K562 (cell line): Measurements from ENCODE around the gene DUSP9. TPM values are rescaled to one million over a fixed set of nuclear protein-coding genes. Genes with fewer than 3 reads are reported as not detected.

Experiments used
- ATAC-seq: fragments of 200-7000 bp; cut with Tn5 transposase; 3 replicates; pipeline ENCODE4 v1.9.1; 2020; ENCODE audit warnings: moderate library complexity
- BruUV-seq: library from RNA; stranded (reverse); fragments of 400-500 nt; replicated peaks from 2 replicates; lab custom pipeline; 2021; lab: Mats Ljungman, UMichigan
- CTCF ChIA-PET: fragments of 300-600 bp; formaldehyde crosslinking; extraction: SDS; loops from one replicate; lab custom pipeline; 2021; ENCODE audit warnings: low intra/inter-chr PET ratio; lab: Yijun Ruan, JAX
- POLR2A ChIA-PET: fragments of 300-600, 350-650 bp; sonication (Branson Sonifier 250); formaldehyde crosslinking; extraction: SDS; loops from one replicate; lab custom pipeline; 2021; ENCODE audit warnings: antibody characterized with exemption, inconsistent platforms; lab: Yijun Ruan, JAX
- DNase-seq, 4 experiments: peaks; one replicate each; pipeline versions ENCODE4 v3.0.0 to v3.0.0-alpha.2; 2011 to 2018; ENCODE audit warnings: low spot score in 3 of 4, mixed read lengths in 3 of 4; ENCODE audit errors: extremely low read depth in 1 of 4
- FAIRE-seq: peaks from 2 replicates; lab custom pipeline; 2011; peaks lifted over from hg19 to GRCh38; lab: Jason Lieb, UNC
- H2AFZ ChIP-seq: 2 replicates; pipeline ENCODE4 v1.6.0; 2011; ENCODE audit warnings: low read depth, low read length, control low read depth, inconsistent platforms
- H3K27ac ChIP-seq: fragments of 200-600 bp; 3 replicates; pipeline ENCODE4 v1.8.0; 2011; ENCODE audit warnings: low read depth, mild to moderate bottlenecking, control low read depth, inconsistent platforms, low read length, moderate library complexity, mixed read lengths; ENCODE audit errors: extremely low read depth
- H3K27me3 ChIP-seq, 2 experiments: fragments of 300-600 bp in 1 of 2; 2 replicates in 1 of 2; 3 replicates in 1 of 2; pipeline versions ENCODE4 v1.6.0 to v1.8.0; 2011; ENCODE audit warnings: inconsistent platforms in 2 of 2, low read length in 2 of 2, mild to moderate bottlenecking in 1 of 2, mixed read lengths in 1 of 2, moderate library complexity in 1 of 2; ENCODE audit not compliant: control insufficient read depth in 2 of 2, insufficient read depth in 2 of 2
- H3K36me3 ChIP-seq: fragments of 300-600 bp; 3 replicates; pipeline ENCODE4 v1.8.0; 2011; ENCODE audit warnings: mild to moderate bottlenecking, low read length, inconsistent platforms; ENCODE audit not compliant: control insufficient read depth, insufficient read depth
- H3K4me1 ChIP-seq, 2 experiments: fragments of 200-600 bp in 1 of 2; replicated peaks in 1 of 2; 2 replicates in 1 of 2; 3 replicates in 1 of 2; pipeline versions ENCODE4 v1.5.1 to v1.8.0; 2011; ENCODE audit warnings: inconsistent platforms in 2 of 2, low read length in 2 of 2, mild to moderate bottlenecking in 1 of 2, mixed read lengths in 1 of 2, moderate library complexity in 1 of 2; ENCODE audit not compliant: control insufficient read depth in 2 of 2, insufficient read depth in 2 of 2
- H3K4me2 ChIP-seq: 2 replicates; pipeline ENCODE4 v1.6.1; 2011; ENCODE audit warnings: low read length, control low read depth, inconsistent platforms, mixed read lengths; ENCODE audit not compliant: insufficient read depth
- H3K4me3 ChIP-seq: fragments of 200-600 bp; sonication (generic), shearing (Covaris generic); 2 replicates; pipeline ENCODE4 v1.5.1; 2016; ENCODE audit warnings: control low read depth, inconsistent platforms
- H3K79me2 ChIP-seq: fragments of 200-600 bp; 3 replicates; pipeline ENCODE4 v1.8.0; 2011; ENCODE audit warnings: low read length, inconsistent platforms; ENCODE audit not compliant: control insufficient read depth, insufficient read depth
- H3K9ac ChIP-seq, 2 experiments: 2 replicates each; pipeline versions ENCODE4 v1.6.0 to v1.6.1; 2011; ENCODE audit warnings: low read depth in 2 of 2, low read length in 2 of 2, control low read depth in 1 of 2, inconsistent platforms in 1 of 2, mild to moderate bottlenecking in 1 of 2, mixed read lengths in 1 of 2; ENCODE audit not compliant: insufficient read depth in 1 of 2
- H3K9me1 ChIP-seq: one replicate; pipeline ENCODE4 v1.6.0; 2011; ENCODE audit warnings: inconsistent platforms, mild to moderate bottlenecking, low read length, moderate library complexity; ENCODE audit not compliant: control insufficient read depth, insufficient read depth
- H3K9me3 ChIP-seq: replicated peaks from 2 replicates; pipeline ENCODE4 v1.5.1; 2011; ENCODE audit warnings: low read depth, low read length, inconsistent platforms; ENCODE audit not compliant: control insufficient read depth, insufficient read depth
- H4K20me1 ChIP-seq: replicated peaks from 2 replicates; pipeline ENCODE4 v1.6.1; 2011; ENCODE audit warnings: low read length, inconsistent platforms, mixed read lengths; ENCODE audit not compliant: control insufficient read depth, insufficient read depth
- BCL6 ChIP-seq: fragments of 250-450 bp; sonication (Bioruptor Pico); IDR thresholded peaks from 2 replicates; pipeline ENCODE4 v1.4.0; 2020
- CEBPB ChIP-seq: fragments of 450-650 bp; IDR thresholded peaks from 2 replicates; pipeline ENCODE4 v1.6.1; 2016; ENCODE audit warnings: missing genetic modification characterization, missing compliant biosample characterization
- CEBPG ChIP-seq, 3 experiments: fragments of 200-800 bp in 1 of 3; sonication (Bioruptor generic) in 1 of 3; sonication (generic) in 1 of 3; formaldehyde crosslinking in 1 of 3; IDR thresholded peaks in 2 of 3; conservative IDR thresholded peaks in 1 of 3; 2 replicates each; pipeline versions ENCODE4 v1.6.1 to v1.8.0; 2016 to 2022; ENCODE audit warnings: missing compliant biosample characterization in 2 of 3, missing genetic modification characterization in 2 of 3, mild to moderate bottlenecking in 1 of 3, missing genetic modification reagents in 1 of 3
- ESRRA ChIP-seq: fragments of 450-650 bp; IDR thresholded peaks from 2 replicates; pipeline ENCODE4 v1.6.1; 2014; ENCODE audit warnings: low read depth, mild to moderate bottlenecking, moderate library complexity, borderline replicate concordance
- JUN ChIP-seq, 2 experiments: sonication (generic) in 1 of 2; formaldehyde crosslinking in 1 of 2; IDR thresholded peaks; 2 replicates each; pipeline versions ENCODE4 v1.6.1 to v1.8.0; 2012 to 2022; ENCODE audit warnings: borderline replicate concordance in 2 of 2, mild to moderate bottlenecking in 2 of 2, improper control_type of control experiment in 1 of 2, low read depth in 1 of 2, low read length in 1 of 2, missing genetic modification reagents in 1 of 2
- SMC3 ChIP-seq: conservative IDR thresholded peaks from 2 replicates; pipeline ENCODE4 v1.6.1; 2011; ENCODE audit warnings: low read depth, low read length, improper control_type of control experiment; ENCODE audit not compliant: insufficient read depth
- ZNF197 ChIP-seq: fragments of 200-800 bp; sonication (Bioruptor generic); IDR thresholded peaks from 2 replicates; pipeline ENCODE4 v1.6.1; 2016; ENCODE audit warnings: low read depth, missing genetic modification characterization, missing compliant biosample characterization
- ZNF24 ChIP-seq: fragments of 450-650 bp; IDR thresholded peaks from 2 replicates; pipeline ENCODE4 v1.6.1; 2016
- ZNF395 ChIP-seq: fragments of 200-800 bp; sonication (Bioruptor generic); IDR thresholded peaks from 2 replicates; pipeline ENCODE4 v1.6.1; 2017; ENCODE audit warnings: missing genetic modification characterization, missing compliant biosample characterization
- ZNF717 ChIP-seq: fragments of 250-450 bp; sonication (Bioruptor Pico); IDR thresholded peaks from 2 replicates; pipeline ENCODE4 v1.5.0; 2021
- WGBS: fragments of 100-300 bp; shearing (Covaris generic); methylation state at CpG from one replicate; pipeline ENCODE4 v1.1.6; 2016; ENCODE audit warnings: low coverage, mixed read lengths; ENCODE audit not compliant: insufficient coverage; ENCODE audit errors: missing lambda C conversion rate; 5-methylcytosine and 5-hydroxymethylcytosine counted together
- in situ Hi-C: fragments of 300-500 bp; cut with MboI; formaldehyde crosslinking; loops from 4 replicates; pipeline ENCODE4 v1.15.0; 2018; ENCODE audit warnings: inconsistent platforms, mixed read lengths
- intact Hi-C: fragments of 100-400 bp; cut with micrococcal nuclease; formaldehyde crosslinking; loops from 2 replicates; pipeline ENCODE4 v1.14.2; 2022
- polyA plus RNA-seq, 8 experiments: library from polyadenylated mRNA; depleted of rRNA in 4 of 8; stranded (reverse) in 5 of 8; unstranded in 3 of 8; fragments of >200 nt; fragmentation: Nextera tagmentation in 2 of 8; fragmentation: Illumina TruSeq in 1 of 8; extraction: Ambion mirVana in 2 of 8; extraction: Trizol in 1 of 8; gene quantifications; 2 replicates each; pipeline versions ENCODE4 v1.2.1 to v1.2.3, GENCODE V29; 2011 to 2014; ENCODE audit warnings: inconsistent platforms in 1 of 8, missing spikeins in 1 of 8
- total RNA-seq, 7 experiments: library from RNA; depleted of rRNA in 6 of 7; stranded (reverse); fragments of >200 nt in 6 of 7; fragmentation: Illumina TruSeq in 2 of 7; extraction: Trizol in 2 of 7; gene quantifications; 2 replicates each; pipeline versions ENCODE4 v1.2.1 to v1.2.3, GENCODE V29; 2011 to 2021; ENCODE audit warnings: low replicate concordance in 1 of 7

DUSP9 gene
- total and polyA plus RNA-seq, 9 of the 15 experiments (the other 6 are each of a cell fraction or from before 2014, with no cell fraction given): 0.11 to 14.1 (median 5.5) TPM

- TF ChIP-seq JUN (IDR thresholded peaks at IDR 0.05; ENCODE audit: borderline replicate concordance, low read depth, low read length) (no peak), JUN (CRISPR knock-in tag; IDR thresholded peaks at IDR 0.05; ENCODE audit: borderline replicate concordance) (no peak), SMC3 (no peak), ZNF717 (CRISPR knock-in tag) (no peak)
These were observed 24.9 kb upstream of the DUSP9 start (continued) for GRCh38 chrX:153621949-153622598.

GRCh38 chrX:153622661-153623309, 24.2 kb upstream of the DUSP9 start:
- no peaks in the 10 kb centered on the region for H3K36me3 ChIP-seq

More at GRCh38 chrX:153622661-153623309, 24.2 kb upstream of the DUSP9 start:
- Histone ChIP-seq H3K4me3 (no peak overlapping the region), H2AFZ (no peak overlapping the region), H3K4me2 (no peak overlapping the region), H3K27me3 (peaks cover 17 to 56% of the 10 kb centered on the region in 2 experiments; a peak in 4 of 5 replicates)
- no peak for ATAC-seq
- intact Hi-C loops: no loop called here
- in situ Hi-C loops: no loop called here
- TF ChIP-seq CEBPG (CRISPR knock-in tag; IDR thresholded peaks at IDR 0.05) (no peak), CEBPG (tag; conservative IDR thresholded peaks at IDR 0.05 in 1 of 2, IDR thresholded peaks at IDR 0.05 in 1 of 2) (0 out of 4 replicates have a peak, but pooled peaks of 1 of the 2 experiments have one; percentile 17), BCL6 (CRISPR knock-in tag) (no peak), ZNF197 (CRISPR knock-in tag) (no peak), CEBPB (tag) (0 out of 2 replicates have a peak, but pooled peaks have one; percentile 19), ESRRA (peak; percentile 28; the same call in 1 of the 2 replicates), ZNF24 (peak; percentile 51; the same call in 1 of the 2 replicates), ZNF395 (CRISPR knock-in tag) (no peak)
- TF ChIP-seq, all 486 proteins: peak for 4
- WGBS: 0% methylated on average over 8 of the region's 17 CpGs
- ChIA-PET POLR2A (interaction anchor here (0.6 to 0.7 kb wide), 2 partner anchors 15 to 73 kb away, joined by 4 read pairs; no protein-coding TSS in a partner anchor), CTCF (no interaction called here)
- peaks cover 7% of the 10 kb centered on the region; the same call in 1 of the 2 replicates for H4K20me1 ChIP-seq
- BruUV-seq: no TSS peak
- H3K9me3 ChIP-seq: no peaks in the 10 kb centered on the region
- no peak overlapping the region for H3K27ac ChIP-seq
- no peaks in the 10 kb centered on the region for H3K9me1 ChIP-seq
- DNase-seq (no peak), FAIRE-seq (no peak)
- peaks cover 0 to 19% of the 10 kb centered on the region in 2 experiments; a peak in 2 of 5 replicates for H3K4me1 ChIP-seq
- H3K9ac ChIP-seq: no peak overlapping the region
- no peaks in the 10 kb centered on the region for H3K79me2 ChIP-seq
